Cerebellar cortex (tissue), 1 donor: Measurements from ENCODE around the gene EMILIN3.

ENCODE experiments used
- DNase-seq: peaks from one replicate; pipeline ENCODE4 v3.0.0-alpha.2; 2015; ENCODE audit warnings: low spot score

EMILIN3 gene

GRCh38 chr20:41366546-41367392 is at the start of gene EMILIN3:
Gene EMILIN3, minus strand, starts transcription at chr20:41366818. Its CDS starts 184 bp downstream, at chr20:41366634.
- DNase-seq: no peak

GRCh38 chr20:41415191-41415590 is 48.6 kb upstream of the EMILIN3 start:
- no peak for DNase-seq

- no peak for DNase-seq
Measured at GRCh38 chr20:41413169-41413568, 46.6 kb upstream of the EMILIN3 start.

- no peak for DNase-seq
Measured at GRCh38 chr20:41412324-41413120, 45.9 kb upstream of the EMILIN3 start.

GRCh38 chr20:41411391-41411847 is 44.8 kb upstream of the EMILIN3 start:
- peak; percentile 29 for DNase-seq

- DNase-seq: peak; percentile 80
Measured at GRCh38 chr20:41408986-41409385, 42.4 kb upstream of the EMILIN3 start.

GRCh38 chr20:41408156-41408794 is 41.7 kb upstream of the EMILIN3 start:
- DNase-seq: peak; percentile 78

GRCh38 chr20:41407607-41408006 is 41.0 kb upstream of the EMILIN3 start:
- no peak for DNase-seq

- DNase-seq: no peak
Measured at GRCh38 chr20:41406896-41407444, 40.4 kb upstream of the EMILIN3 start.

- peak; percentile 14 for DNase-seq
Measured at GRCh38 chr20:41406353-41406752, 39.7 kb upstream of the EMILIN3 start.

- peak; percentile 92 for DNase-seq
Measured at GRCh38 chr20:41405436-41405835, 38.8 kb upstream of the EMILIN3 start.

- no peak for DNase-seq
Measured at GRCh38 chr20:41403604-41404003, 37.0 kb upstream of the EMILIN3 start.

GRCh38 chr20:41398408-41398807 is 31.8 kb upstream of the EMILIN3 start:
- no peak for DNase-seq

- no peak for DNase-seq
Measured at GRCh38 chr20:41395667-41396664, 29.3 kb upstream of the EMILIN3 start.

GRCh38 chr20:41394931-41395666 is 28.5 kb upstream of the EMILIN3 start:
- no peak for DNase-seq

GRCh38 chr20:41394081-41394480 is 27.5 kb upstream of the EMILIN3 start:
- DNase-seq: no peak

- no peak for DNase-seq
Measured at GRCh38 chr20:41393705-41394066, 27.1 kb upstream of the EMILIN3 start.

GRCh38 chr20:41392871-41393704 is 26.5 kb upstream of the EMILIN3 start:
- no peak for DNase-seq

GRCh38 chr20:41392295-41392694 is 25.7 kb upstream of the EMILIN3 start:
- DNase-seq: no peak
